DMS153 treated with DMSO at 0.1 percent for 48 hours (cell line): ENCODE results near the gene ANXA2.

ENCODE experiments used
- DNase-seq: peaks from one replicate; lab custom pipeline; 2025; ENCODE audit not compliant: unreplicated experiment; lab: John Stamatoyannopoulos, UW

Gene ANXA2

DNA sequence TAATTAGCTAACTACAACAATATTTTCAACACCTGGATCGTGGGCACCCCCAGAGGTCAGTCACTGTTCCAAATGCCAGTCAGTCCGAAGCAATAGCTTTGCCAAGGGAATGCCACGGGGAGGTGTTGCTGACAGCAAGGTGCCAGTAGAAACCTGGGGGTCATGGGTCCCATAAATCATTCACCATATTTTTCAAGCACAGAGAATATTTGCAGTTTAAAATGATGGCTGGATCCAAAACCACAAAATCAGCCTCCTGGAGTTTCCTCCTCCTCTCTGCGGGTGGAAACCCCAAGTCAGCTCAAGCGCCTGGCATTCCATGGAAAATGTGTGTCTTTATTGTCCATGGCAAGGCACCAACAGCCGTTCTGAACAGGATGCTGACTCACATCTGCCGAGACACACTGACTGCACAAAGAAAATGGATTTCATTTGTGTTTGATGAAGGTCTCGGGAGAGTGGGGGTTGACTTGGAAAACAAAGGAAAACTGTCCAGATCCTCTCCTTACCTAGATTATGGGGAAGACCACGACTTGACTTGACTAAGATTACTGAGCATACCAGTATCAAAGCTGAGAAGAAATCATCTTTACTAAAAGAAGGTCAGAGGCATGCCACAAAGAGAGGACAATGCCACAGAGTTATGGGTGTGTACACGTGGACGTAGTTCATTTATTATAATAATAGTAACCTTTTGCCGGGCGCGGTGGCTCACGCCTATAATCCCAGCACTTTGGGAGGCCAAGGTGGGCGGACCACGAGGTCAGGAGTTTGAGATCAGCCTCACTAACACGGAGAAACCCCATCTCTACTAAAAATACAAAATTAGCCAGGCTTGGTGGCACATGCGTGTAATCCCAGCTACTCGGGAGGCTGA is 26.4 kb downstream of the ANXA2 start:
- peak; percentile 14 for DNase-seq

DNA sequence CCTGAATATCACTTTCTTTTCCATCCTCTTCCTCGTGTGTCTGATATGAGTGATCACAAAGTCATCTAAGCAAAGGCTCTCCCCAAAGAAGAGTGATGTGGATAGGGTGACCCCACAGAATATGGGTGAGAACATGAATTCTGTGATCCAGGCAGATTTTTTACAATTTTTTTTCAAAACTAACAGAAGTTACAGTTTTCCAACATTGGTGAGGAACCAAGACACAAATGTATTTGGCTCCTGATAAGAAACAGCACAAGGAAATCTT is 27.0 kb downstream of the ANXA2 start:
- no peak for DNase-seq

DNA sequence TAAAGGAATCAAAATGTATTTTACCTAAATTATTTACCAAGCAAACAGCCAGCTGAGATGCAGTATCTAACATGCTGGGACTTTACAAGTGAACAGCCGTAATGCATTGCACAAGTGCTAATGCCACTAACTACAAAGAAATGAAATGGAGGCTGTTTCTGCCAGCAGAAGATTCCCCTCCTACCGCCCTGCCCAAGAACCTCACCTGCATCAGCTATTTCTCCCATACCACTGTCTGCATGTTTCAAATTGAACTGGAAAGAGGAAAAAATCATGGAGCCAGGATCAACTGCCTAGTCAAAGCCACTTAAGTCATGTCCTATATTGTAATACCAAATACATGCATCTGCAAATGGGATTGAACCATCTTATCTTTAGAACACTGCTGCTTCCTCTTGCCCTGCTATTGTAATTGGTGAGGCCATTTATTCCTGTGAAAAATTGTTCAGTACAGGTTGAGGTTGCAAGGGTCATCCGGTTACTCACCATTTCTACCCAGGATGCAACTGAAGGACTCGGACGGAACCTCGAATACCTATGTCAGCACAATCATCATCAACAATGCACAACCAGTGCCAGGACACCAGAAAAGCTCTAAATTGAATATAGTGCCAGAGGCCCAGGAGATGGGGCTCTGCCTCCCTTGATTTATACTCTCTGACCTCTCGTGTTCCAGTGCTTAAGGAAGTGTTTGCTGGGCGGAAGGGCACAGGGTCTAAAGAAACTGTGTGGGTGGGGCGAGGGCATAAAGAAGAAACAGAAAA is 27.5 kb downstream of the ANXA2 start:
- no peak for DNase-seq

- DNase-seq: no peak
These were observed 28.1 kb downstream of the ANXA2 start for GRCh38 chr15:60369696-60370095.

- DNase-seq: no peak
These were observed 33.2 kb downstream of the ANXA2 start for GRCh38 chr15:60364612-60364924.

DNA sequence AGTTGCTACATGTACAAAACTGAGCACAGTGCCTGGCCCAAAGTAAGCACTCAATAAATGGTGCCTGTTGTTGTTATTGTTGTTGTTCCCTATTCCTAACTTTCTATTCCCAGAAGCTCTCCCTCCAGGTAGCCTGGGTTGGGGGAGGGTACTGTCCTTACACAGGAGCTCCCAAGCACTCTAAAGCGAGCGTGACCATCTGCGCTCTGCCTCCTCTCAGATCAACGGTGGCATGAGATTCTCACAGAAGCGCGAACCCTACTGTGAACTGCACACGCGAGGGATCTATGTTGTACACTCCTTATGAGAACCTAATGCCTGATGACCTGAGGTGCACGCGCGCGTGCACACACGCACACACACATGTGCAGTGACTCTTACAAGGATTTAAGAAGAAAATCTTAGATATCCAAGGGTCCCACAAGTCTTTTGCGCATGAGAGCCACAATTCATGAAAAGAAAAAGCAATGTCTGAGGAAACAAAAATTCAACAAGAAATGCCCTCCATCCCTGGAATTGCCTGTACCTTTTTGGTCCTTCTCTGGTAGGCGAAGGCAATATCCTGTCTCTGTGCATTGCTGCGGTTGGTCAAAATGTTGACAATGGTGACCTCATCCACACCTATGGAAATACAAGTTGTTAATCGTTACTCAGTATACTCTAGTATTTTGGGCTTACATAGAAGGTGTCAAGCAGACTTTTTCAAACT is 33.7 kb downstream of the ANXA2 start:
- no peak for DNase-seq

- DNase-seq: no peak
These were observed 34.7 kb downstream of the ANXA2 start for GRCh38 chr15:60363087-60363549.

DNA sequence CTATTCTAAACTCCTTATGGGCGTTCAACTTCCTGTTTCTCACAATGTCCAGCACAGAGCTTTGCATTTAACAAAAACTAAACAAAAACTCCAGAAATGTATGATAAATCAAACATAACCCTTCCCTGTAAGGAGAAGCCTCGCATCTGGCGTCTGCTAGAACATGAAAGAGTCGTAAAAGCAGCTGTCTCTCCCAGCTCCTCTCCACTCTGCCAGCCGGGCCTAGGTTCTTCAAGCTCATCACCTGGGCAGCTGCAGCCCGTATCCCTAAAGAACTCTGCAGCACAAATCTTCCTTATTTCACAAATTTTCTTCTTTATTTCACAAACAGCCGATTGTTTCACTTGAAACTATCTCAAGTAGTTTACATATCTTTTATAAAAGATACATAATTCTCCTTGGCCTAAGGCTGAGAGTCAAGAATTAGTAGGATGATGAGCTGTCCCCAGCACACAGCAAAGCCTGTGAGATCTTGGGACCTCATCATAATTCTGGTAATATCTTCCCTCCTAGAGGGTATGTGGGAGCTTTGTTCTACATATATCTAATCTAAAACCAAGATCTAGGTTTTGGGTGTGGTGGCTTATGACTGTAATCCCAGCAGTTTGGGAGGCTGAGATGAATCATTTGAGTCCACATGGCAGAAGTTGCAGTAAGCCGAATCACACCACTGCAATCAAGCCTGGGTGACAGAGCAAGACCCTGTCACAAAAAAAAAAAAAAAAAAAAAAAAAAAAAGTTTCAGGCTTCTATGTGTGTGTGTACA is 35.3 kb downstream of the ANXA2 start:
- no peak for DNase-seq

DNA sequence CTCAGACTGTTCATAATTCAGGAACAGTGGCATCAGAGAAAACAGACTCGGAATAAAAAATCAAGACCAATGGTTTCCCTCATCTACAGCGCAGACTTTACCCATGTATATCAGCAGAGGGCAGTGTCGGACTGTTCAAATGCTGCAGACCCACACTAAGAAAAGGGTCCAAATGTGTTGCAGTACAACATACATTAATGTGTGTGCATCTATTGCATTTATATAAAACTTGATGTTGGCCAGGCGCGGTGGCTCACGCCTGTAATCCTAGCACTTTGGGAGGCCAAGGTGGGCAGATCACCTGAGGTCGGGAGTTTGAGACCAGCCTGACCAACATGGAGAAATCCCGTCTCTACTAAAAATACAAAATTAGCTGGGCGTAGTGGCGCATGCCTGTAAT is 38.0 kb downstream of the ANXA2 start:
- DNase-seq: peak; percentile 11

- peak; percentile 55 for DNase-seq
These were observed 38.7 kb downstream of the ANXA2 start for GRCh38 chr15:60358935-60359682.

- no peak for DNase-seq
These were observed 41.0 kb downstream of the ANXA2 start for GRCh38 chr15:60356832-60357231.

- no peak for DNase-seq
These were observed 42.5 kb downstream of the ANXA2 start for GRCh38 chr15:60355148-60355857.

GRCh38 chr15:60353245-60353920 is 44.4 kb downstream of the ANXA2 start:
- no peak for DNase-seq

- DNase-seq: no peak
These were observed 45.3 kb downstream of the ANXA2 start for GRCh38 chr15:60352525-60352924.

DNA sequence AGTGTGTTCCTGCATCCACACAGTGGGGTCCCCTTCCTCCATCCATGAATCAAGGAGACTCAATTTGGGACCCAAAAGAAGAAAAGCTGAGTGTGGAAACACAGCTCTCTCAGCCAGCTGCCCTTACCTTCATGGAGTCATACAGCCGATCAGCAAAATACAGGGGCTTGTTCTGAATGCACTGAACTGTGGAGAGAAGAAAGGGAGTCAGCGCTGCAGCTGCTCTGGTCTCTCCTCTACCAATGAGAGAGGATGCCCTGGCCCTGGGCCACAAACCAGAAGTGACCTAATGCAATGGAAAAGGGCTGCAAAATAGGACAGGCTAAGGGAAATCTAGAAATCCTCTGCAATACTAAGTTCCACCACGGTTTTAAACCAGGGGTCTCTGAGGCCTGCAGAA is 46.7 kb downstream of the ANXA2 start:
- DNase-seq: no peak

GRCh38 chr15:60350108-60350507 is 47.7 kb downstream of the ANXA2 start:
- DNase-seq: no peak

DNA sequence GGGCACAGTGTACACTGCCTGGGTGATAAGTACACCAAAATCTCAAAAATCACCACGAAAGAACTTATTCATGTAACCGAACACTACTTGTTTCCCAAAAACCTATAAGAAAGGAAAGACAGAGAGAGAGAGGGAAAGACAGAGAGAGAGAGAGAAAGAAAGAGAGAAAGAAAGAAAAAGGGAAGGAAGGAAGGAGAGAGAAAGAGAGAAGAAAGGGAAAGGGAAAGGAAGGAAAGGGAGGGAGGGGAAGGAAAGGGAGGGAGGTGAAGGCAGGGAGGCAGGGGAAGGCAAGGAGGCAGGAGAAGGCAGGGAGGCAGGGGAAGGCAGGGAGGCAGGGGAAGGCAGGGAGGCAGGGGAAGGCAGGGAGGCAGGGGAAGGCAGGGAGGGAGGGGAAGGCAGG is 48.2 kb downstream of the ANXA2 start:
- DNase-seq: no peak

GRCh38 chr15:60347480-60348049 is 50.2 kb downstream of the ANXA2 start:
- DNase-seq: no peak

GRCh38 chr15:60346653-60347052 is 51.1 kb downstream of the ANXA2 start:
- DNase-seq: no peak
